Fibroblast of upper back skin (primary cell): ENCODE data around the gene STXBP1.

Source experiments
- DNase-seq: peaks from one replicate; pipeline ENCODE4 v3.0.0-alpha.2; 2013

STXBP1 gene

DNA sequence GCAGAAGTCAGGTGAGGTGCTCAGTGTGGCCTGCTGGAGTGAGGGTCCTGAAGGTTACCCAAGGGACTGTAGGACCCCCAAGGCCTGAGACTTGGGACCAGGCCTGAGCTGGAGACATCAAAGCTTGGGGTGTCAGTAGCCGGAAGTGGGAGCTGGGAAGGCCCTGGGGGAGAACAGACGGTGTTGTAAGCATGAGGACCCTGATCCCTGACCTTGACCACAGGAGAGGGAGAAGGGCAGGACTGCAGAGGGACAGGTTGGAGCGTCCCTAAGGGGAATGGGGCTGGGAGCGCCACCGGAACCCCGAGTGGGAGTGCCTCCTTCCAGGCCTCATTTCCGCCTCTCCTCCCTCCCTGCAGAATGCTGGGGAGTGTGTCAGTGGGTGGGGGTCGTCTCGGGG, 104.3 kb downstream of the STXBP1 start:
- no peak for DNase-seq

GRCh38 chr9:127717766-127718165, 105.7 kb downstream of the STXBP1 start:
- DNase-seq: no peak

GRCh38 chr9:127720031-127720864, 108.2 kb downstream of the STXBP1 start:
- DNase-seq: no peak

GRCh38 chr9:127720865-127721227, 108.8 kb downstream of the STXBP1 start:
- DNase-seq: no peak

DNA sequence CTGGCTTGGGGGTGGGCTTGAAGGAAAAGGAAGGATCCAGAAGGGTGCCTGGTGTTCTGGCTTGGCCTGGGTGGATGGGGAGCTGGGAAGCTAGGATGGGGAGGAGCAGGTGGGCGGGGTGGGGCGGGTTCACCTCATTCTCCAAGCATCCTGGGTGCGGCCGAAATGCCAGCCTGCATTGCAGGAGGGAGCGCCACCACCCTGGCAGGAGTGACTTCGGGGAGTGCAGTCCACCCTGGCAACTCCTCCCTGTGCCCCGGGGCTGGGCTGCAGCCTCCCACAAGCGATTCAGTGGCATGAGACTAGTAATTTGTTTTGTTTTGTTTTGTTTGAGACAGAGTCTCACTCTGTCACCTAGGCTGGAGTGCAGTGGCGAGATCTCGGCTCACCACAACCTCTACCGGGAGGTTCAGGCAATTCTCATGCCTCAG, 109.3 kb downstream of the STXBP1 start:
- no peak for DNase-seq

DNA sequence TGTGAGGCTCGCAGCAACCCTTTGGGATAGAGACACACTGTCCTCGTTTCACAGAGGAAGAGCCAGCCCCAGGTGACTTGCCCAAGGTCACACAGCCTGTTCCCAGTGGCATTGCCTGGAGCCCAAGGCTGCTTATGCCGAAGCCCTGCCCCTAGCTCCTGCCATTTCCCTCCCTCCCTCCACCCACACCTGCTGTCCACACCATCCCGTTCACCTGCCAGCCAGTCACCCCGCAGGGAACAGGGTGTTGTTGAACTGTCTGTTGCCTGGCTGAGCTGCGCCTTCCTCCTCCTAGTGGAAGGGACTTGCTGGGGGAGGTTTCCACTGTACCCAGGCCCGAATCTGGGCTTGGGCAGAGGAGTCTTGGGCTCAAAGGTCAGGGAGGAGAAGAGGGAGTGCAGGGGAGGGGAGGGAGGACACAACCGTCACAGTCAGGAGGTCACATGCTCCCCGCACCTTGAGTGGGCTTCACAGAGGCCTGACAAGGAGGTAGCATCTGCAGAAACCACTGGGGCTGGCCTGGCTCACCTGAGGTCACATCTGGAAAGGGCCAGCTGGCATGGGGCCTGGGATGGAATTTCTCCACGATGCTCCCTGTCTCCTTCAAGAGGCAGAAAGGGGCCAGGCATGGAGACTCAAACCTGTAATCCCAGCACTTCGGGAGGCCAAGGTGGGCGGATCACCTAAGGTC, 110.1 kb downstream of the STXBP1 start:
- no peak for DNase-seq

- DNase-seq: no peak
Measured at GRCh38 chr9:127723013-127723412, 110.9 kb downstream of the STXBP1 start.

GRCh38 chr9:127723444-127723843, 111.4 kb downstream of the STXBP1 start:
- DNase-seq: peak; percentile 70

- no peak for DNase-seq
Measured at GRCh38 chr9:127724012-127724411, 111.9 kb downstream of the STXBP1 start.

DNA sequence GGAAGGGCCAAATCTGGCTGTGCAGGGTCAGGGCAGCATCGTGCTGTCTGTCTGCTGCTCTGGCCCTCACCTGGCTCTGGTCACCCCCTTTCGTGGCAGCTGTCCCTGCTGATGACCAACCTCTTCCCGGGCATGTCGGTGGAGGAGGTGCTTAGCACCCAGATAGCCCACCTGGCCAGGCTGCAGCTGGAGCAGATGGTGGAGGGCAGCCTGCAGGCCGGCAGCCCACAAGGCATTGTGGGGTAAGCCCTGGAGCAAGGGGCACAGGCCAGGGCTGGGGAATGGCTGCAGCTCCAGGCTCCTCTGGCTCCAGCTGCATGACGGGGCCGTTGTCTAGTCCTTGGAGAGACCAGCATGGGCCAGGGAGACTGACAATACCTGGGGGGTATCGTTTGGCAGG, 114.8 kb downstream of the STXBP1 start:
- no peak for DNase-seq

- DNase-seq: no peak
Measured at GRCh38 chr9:127728808-127729207, 116.7 kb downstream of the STXBP1 start.

DNA sequence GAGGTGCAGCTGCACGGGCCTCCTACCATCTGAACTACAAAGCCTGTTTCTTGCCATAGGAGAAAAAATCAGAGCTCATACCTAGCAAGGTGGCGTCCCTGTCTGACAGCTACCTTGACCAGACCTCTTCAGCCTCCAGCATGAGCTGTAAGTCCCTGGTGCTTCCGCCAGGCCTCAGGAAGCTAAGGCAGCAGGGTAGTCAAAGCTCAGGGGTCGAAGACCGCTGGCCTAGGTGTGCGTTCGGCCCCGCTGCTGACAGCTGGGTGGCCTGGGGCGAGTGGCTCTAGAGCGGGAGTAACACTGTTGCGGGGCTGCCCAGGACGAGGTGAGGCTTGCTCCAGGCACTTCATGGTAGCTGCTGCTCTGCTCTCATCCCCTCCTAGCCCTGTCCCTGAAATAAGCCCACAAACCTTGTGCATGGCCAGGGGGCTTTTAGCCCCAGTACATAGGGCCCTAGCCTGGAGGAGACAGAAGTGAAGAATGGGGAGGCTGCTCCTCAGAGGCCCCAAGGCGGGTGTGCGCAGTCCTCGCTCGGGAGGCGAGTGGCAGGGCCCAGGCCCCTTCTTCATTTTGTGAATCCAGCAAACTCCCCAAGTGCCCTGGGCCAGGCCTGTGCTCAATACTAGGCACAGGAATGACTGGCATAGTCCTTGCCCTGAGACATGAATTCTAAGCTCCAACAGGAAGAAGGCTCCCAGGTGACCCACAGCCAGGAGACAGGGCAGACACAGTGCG, 117.6 kb downstream of the STXBP1 start:
- no peak for DNase-seq

GRCh38 chr9:127730262-127730661, 118.2 kb downstream of the STXBP1 start:
- DNase-seq: no peak

DNA sequence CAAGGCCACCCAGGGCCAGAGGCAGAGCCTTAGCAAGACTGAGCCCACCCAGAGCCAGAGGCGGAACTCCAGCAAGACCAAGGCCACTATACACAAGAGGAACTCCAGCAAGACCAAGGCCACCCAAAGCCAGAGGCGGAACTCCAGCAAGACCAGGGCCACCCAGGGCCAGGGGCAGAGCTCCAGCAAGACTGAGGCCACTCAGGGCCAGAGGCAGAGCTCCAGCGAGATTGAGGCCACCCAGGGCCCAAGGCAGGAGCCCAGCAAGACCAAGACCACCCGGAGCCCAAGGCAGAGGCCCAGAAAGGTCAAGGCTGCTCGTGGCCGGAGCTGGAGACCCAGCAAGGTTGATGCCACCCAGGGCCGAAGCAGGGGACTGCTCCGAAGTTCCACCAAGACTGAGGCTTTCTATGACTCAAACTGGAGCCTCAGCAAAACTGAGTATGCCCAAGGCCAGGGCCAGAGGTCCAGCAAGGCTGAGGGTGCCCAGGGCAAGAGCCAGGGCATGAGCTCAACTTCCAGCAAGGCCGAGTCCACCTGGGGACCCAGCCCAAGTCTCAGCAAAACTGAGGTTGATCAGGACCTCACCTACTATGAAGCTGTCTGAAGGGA, 118.8 kb downstream of the STXBP1 start:
- DNase-seq: no peak

GRCh38 chr9:127731938-127732337, 119.9 kb downstream of the STXBP1 start:
- no peak for DNase-seq

DNA sequence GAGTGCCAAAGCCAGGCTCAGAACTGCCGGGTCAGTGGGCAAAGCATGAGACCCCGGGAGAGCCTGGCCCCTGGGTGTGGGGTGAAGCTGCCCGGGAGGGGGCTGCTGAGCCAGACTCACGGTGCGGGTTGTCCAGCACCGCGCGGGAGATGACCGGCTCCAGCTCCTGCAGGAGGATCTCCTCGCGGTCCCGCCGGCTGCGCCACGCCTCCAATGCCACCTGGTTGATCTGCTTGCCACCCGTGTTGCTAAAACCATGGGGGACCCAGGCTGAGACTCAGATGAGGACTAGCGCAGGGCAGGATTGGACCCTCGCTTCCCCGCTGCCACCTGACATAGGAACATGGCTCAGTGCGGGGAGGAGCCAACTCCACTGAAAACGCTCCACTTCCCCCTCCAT, 120.4 kb downstream of the STXBP1 start:
- DNase-seq: no peak

DNA sequence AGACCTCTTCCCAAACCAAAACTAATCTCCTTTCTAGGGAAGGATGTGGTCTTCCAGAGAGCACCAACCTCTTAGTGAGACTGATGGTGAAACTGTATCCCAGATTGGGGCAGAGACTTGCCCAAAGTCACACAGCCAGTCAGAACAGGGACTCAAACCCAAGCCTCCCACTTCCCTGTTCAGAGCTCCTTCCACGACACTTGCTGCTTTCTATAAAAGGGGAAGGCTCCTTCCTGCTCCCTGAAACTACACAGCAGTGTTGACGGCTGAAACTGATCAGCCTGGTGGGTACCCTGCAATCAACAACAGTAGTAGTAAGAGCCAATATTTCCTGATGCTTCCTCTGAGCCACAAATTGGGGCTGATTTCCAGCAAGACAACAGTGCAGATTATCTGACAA, 121.5 kb downstream of the STXBP1 start:
- no peak for DNase-seq

DNA sequence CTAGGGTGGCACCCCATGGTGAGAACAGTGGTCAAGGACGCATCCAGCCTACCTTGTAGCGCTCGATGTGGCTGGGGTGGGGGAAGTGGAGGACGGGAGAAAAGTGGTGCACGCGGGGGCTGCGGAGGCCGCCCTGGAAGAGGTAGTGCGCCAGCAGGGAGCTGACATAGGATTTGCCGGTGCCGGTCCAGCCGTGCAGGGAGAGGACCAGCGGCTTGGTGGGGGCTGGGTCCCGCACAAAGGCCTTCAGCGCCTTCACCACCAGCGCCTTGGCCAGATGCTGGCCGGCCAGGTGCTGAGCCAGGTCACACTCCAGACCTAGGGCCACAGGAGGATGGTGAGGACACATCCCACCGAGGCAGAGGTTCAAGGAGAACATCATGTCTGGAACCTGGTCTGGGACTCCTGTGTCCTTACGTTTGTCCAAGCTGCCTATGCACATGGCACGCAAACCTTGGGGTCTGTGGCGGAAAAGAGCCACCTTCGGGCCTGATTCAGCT, 122.2 kb downstream of the STXBP1 start:
- no peak for DNase-seq

- DNase-seq: peak; percentile 95
Measured at GRCh38 chr9:127734747-127735529, 122.9 kb downstream of the STXBP1 start, which contains the start of gene TOR2A. Gene TOR2A (minus strand): TSS chr9:127735294. CDS start chr9:127735270, 24 bp downstream.

GRCh38 chr9:127735530-127736185, 123.6 kb downstream of the STXBP1 start:
- DNase-seq: no peak

- DNase-seq: no peak
Measured at GRCh38 chr9:127738666-127739065, 126.6 kb downstream of the STXBP1 start.
